Left lung (tissue), 10 donors: Measurements from ENCODE around the gene SLC35F2. TPM values are rescaled to one million over a fixed set of nuclear protein-coding genes. Genes with fewer than 3 reads are reported as not detected.
"Not testable (repeated sequence)": the region's sequence is repeated elsewhere in the genome, so short reads cannot be mapped to it uniquely, and the experiment has no call there.

Source experiments
- ATAC-seq: fragments of 200-7000 bp; cut with Tn5 transposase; one replicate; pipeline ENCODE4 v1.9.1; 2020; ENCODE audit warnings: moderate library complexity
- DNase-seq, 4 donors: peaks; one replicate each; pipeline ENCODE4 v3.0.0-alpha.2; 2013 to 2020
- H3K27ac ChIP-seq, 2 donors: fragments of 200-600 bp; sonication (generic) in 1 of 2; one replicate each; pipeline versions ENCODE4 v1.5.0 to v1.8.0; 2020 to 2021
- H3K27me3 ChIP-seq, 2 donors: fragments of 200-600 bp; sonication (generic) in 1 of 2; one replicate each; pipeline versions ENCODE4 v1.5.0 to v1.8.0; 2020 to 2021
- H3K36me3 ChIP-seq, 2 donors: fragments of 200-600 bp; sonication (generic) in 1 of 2; one replicate each; pipeline versions ENCODE4 v1.5.0 to v1.8.0; 2020 to 2021
- H3K4me1 ChIP-seq, 2 donors: fragments of 200-600 bp; one replicate each; pipeline ENCODE4 v1.8.0; 2021
- H3K4me3 ChIP-seq, 2 donors: fragments of 200-600 bp; sonication (generic) in 1 of 2; one replicate each; pipeline versions ENCODE4 v1.5.0 to v1.8.0; 2020 to 2021; ENCODE audit warnings: mild to moderate bottlenecking in 1 of 2
- H3K9me3 ChIP-seq, 2 donors: fragments of 200-600 bp; sonication (generic) in 1 of 2; one replicate each; pipeline versions ENCODE4 v1.5.0 to v1.8.0; 2020 to 2021
- intact Hi-C, 2 donors: fragments of 100-400 bp; cut with DNase I; formaldehyde crosslinking; loops; one replicate each; pipeline versions ENCODE4 v1.11.2 to v1.14.2; 2022
- polyA plus RNA-seq, 6 donors: library from polyadenylated mRNA; unstranded; fragments of 120-200 nt; gene quantifications; one replicate each; pipeline ENCODE4 v1.2.1, GENCODE V29; 2013; ENCODE audit not compliant: insufficient read length in 6 of 6
- total RNA-seq, 2 donors: library from RNA; stranded (reverse); fragmentation: NEBNext Ultra II Directional; extraction: Animal tissue kit (Norgen Biotek cat#: 25700); gene quantifications; one replicate each; pipeline ENCODE4 v1.2.1, GENCODE V29; 2021
- TF ChIP-seq, protein P1 (sequence below), 2 donors: fragments of 200-600 bp; sonication (generic) in 1 of 2; IDR thresholded peaks; one replicate each; pipeline versions ENCODE4 v1.5.0 to v1.8.0; 2021; ENCODE audit warnings: antibody characterized with exemption in 2 of 2
- donor health status: DM: no; HTN: yes; CAD: no.
- donor health status: DM: no; HTN: no; CAD: no.

The SLC35F2 gene
- total and polyA plus RNA-seq, 8 donors: 7.0 to 38.6 (median 27.9) TPM

DNA sequence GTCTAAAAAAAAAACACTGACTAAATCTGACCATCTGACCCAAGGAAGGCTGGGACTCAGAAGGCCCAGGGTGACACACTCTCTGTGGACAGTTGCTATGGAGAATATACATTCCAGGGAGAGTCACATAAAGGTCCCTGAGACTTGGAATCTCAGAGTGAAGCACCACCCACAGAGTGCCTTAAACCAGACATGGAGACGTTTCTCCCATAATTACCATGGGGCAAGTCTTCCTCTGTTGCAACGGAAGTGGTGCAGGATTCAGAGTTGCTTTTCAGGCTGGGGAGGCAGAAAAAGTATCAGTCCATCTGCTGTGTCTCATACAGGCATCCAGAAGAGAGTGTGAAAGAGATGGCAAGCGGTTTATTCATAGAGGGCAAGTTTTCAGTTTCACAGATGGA lies 88.0 kb downstream of the SLC35F2 start:
- Histone ChIP-seq H3K4me1 (no peaks in the 10 kb centered on the region), H3K36me3 (no peaks in the 10 kb centered on the region)

DNA sequence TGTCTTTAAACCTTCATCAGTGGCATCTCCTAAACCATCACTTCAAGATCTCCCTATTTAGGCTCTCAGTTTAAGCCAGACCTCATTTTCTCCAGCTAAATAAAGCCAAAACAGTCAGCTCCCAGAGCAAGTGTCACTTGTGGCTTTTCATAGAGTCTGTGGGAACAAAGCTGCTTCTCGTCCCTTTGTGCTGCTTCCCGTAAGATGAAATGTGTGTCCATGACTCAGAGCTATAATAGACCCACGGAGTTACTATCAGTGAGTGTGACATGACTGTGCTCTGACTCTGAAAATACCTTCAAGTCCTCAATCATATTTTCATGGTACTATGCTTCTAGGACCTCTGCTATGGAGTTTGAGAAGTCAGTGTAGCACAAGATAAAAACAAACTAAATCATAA lies 89.4 kb downstream of the SLC35F2 start:
- Histone ChIP-seq H3K27me3 (no peaks in the 10 kb centered on the region), H3K36me3 (no peaks in the 10 kb centered on the region), H3K4me3 (no peak overlapping the region), H3K4me1 (no peaks in the 10 kb centered on the region), H3K27ac (no peak overlapping the region), H3K9me3 (no peaks in the 10 kb centered on the region)
- TF ChIP-seq, protein P1, sequence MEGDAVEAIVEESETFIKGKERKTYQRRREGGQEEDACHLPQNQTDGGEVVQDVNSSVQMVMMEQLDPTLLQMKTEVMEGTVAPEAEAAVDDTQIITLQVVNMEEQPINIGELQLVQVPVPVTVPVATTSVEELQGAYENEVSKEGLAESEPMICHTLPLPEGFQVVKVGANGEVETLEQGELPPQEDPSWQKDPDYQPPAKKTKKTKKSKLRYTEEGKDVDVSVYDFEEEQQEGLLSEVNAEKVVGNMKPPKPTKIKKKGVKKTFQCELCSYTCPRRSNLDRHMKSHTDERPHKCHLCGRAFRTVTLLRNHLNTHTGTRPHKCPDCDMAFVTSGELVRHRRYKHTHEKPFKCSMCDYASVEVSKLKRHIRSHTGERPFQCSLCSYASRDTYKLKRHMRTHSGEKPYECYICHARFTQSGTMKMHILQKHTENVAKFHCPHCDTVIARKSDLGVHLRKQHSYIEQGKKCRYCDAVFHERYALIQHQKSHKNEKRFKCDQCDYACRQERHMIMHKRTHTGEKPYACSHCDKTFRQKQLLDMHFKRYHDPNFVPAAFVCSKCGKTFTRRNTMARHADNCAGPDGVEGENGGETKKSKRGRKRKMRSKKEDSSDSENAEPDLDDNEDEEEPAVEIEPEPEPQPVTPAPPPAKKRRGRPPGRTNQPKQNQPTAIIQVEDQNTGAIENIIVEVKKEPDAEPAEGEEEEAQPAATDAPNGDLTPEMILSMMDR (IDR thresholded peaks at IDR 0.05): no peak
- intact Hi-C loops: no loop called here
- DNase-seq (no peak), ATAC-seq (no peak)

More for the DNA sequence above, 88.0 kb downstream of the SLC35F2 start:
- Histone ChIP-seq H3K4me3 (no peak overlapping the region), H3K27me3 (no peaks in the 10 kb centered on the region), H3K27ac (no peak overlapping the region), H3K9me3 (no peaks in the 10 kb centered on the region)
- ATAC-seq (no peak), DNase-seq (no peak)
- intact Hi-C loops: no loop called here
- TF ChIP-seq, protein P1 (IDR thresholded peaks at IDR 0.05): no peak

DNA sequence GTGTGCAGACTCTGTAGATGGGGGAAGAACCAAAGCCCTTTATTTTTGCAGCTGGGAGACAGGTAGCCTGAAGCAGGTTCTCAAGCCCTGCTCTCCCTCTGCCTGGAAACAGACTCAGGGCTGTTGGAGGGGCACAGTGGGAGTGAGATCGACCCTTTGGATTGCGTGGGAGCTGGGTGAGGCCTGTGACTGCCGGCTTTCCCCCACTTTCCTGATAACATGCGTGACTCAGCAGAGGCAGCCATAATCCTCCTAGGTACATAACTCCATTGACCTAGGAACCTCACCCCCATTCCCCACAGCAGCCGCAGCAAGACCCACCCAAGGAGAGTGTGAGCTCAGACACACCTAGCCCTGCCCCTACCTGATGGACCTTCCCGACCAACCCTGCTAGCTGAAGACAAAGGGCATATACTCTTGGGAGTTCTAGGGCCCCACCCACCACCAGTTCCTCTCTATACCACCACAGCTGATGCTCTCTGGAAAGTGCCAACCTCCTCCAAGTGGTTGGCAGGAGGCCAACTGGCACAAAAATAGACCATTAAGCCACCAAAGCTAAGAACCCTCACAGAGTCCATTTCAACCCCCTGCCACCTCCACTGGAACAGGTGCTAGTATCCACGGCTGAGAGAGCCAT lies 99.8 kb downstream of the SLC35F2 start:
- H3K4me3 ChIP-seq, DNase-seq, H3K9me3 ChIP-seq, H3K4me1 ChIP-seq, H3K27ac ChIP-seq, intact Hi-C loops, H3K27me3 ChIP-seq, H3K36me3 ChIP-seq, ATAC-seq: not testable (repeated sequence)

DNA sequence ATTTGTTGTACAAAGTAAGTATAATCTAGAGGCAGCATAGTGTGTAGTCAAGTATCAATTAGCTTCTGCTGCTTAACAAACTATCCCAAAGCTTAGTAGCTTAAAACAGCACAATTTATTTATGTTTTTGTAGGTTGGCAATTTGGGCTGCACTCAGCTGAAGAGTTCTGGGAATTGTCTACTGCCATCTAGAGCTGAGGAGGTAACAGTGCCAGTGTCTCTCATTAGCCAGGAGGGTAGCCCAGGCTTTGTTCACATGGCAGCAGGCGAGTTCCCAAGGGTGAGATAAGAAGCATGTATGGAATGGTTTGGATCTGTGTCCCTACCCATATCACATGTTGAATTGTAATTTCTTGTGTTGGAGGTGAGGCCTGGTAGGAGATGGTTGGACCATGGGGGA lies 100.9 kb downstream of the SLC35F2 start:
- no peaks in the 10 kb centered on the region for H3K9me3 ChIP-seq
- no peak overlapping the region for H3K27ac ChIP-seq
- H3K4me1 ChIP-seq: no peaks in the 10 kb centered on the region
- intact Hi-C loops: no loop called here
- ATAC-seq (no peak), DNase-seq (no peak)
- H3K27me3 ChIP-seq: no peaks in the 10 kb centered on the region
- TF ChIP-seq, protein P1 (IDR thresholded peaks at IDR 0.05): no peak
- H3K4me3 ChIP-seq: no peak overlapping the region
- no peaks in the 10 kb centered on the region for H3K36me3 ChIP-seq

DNA sequence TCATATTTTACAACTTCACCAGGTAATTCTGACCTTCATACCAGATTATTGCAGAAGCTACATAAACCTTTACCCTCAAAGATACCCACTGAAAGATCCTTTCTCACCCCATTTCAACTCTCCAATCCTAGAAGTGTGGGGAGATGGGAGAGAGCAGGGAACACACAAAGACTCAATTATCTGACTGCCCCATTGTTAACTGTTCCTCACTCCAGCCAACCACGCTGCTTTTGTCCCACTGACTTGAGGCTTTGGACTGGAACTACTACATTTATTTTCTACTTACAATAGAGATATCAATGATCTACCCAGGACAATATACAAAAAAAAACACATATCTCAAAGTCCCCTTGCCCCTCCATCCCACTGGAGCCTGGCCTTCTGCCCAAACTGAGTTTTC lies 102.0 kb downstream of the SLC35F2 start:
- Histone ChIP-seq H3K27me3 (no peaks in the 10 kb centered on the region), H3K4me1 (no peaks in the 10 kb centered on the region), H3K4me3 (no peak overlapping the region), H3K9me3 (no peaks in the 10 kb centered on the region), H3K36me3 (no peaks in the 10 kb centered on the region), H3K27ac (no peak overlapping the region)
- ATAC-seq: no peak
- TF ChIP-seq, protein P1 (IDR thresholded peaks at IDR 0.05): no peak
- intact Hi-C loops: no loop called here
- no peak for DNase-seq
